Measurements from ENCODE around the gene GCKR.
"Not testable (repeated sequence)": the region's sequence is repeated elsewhere in the genome, so short reads cannot be mapped to it uniquely, and the experiment has no call there.

The GCKR gene

GRCh38 chr2:27507293-27507692, 10.7 kb downstream of the GCKR start:
- no peak overlapping the region for H3K27ac ChIP-seq (ENCODE audit: insufficient read depth, low read depth, low read length, poor library complexity, severe bottlenecking)
- no peaks in the 10 kb centered on the region for H3K9me3 ChIP-seq (ENCODE audit: control insufficient read depth, low read length)
- H3K4me1 ChIP-seq (ENCODE audit: control insufficient read depth, insufficient read depth, low read length), result no peaks in the 10 kb centered on the region
- no peak overlapping the region for H3K4me3 ChIP-seq (ENCODE audit: insufficient read depth, low read depth, low read length)
- 79 to 88% methylated on average over 4 of the region's 4 CpGs for WGBS, 2 experiments
- no peaks in the 10 kb centered on the region for H3K36me3 ChIP-seq (ENCODE audit: control insufficient read depth, insufficient read depth, low read length)
- H3K27me3 ChIP-seq (ENCODE audit: control insufficient read depth, insufficient read depth, low read length, poor library complexity, severe bottlenecking), result no peaks in the 10 kb centered on the region

DNA sequence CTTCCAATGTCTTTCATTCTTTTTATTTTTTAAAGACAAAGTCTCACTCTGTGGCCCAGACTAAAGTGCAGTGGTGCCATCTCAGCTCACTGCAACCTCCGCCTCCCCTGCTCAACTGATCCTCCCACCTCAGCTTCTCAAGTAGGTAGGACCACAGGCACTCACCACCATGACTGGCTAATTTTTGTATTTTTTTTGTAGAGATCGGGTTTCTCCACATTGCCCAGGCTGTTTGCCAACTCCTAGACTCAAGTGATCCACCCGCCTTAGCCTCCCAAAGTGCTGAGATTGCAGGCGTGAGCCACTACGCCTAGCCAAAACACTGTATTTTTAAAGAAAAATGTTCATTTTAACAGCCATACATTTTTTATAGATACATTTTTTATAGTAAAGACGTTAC, 12.7 kb downstream of the GCKR start:
- Histone ChIP-seq H3K27ac (ENCODE audit: insufficient read depth, low read depth, low read length, poor library complexity, severe bottlenecking) (no peak overlapping the region), H3K36me3 (ENCODE audit: control insufficient read depth, insufficient read depth, low read length) (no peaks in the 10 kb centered on the region), H3K27me3 (ENCODE audit: control insufficient read depth, insufficient read depth, low read length, poor library complexity, severe bottlenecking) (no peaks in the 10 kb centered on the region), H3K4me3 (ENCODE audit: insufficient read depth, low read depth, low read length) (no peak overlapping the region), H3K9me3 (ENCODE audit: control insufficient read depth, low read length) (no peaks in the 10 kb centered on the region), H3K4me1 (ENCODE audit: control insufficient read depth, insufficient read depth, low read length) (no peaks in the 10 kb centered on the region)
- 86 to 88% methylated on average over 4 of the region's 6 CpGs for WGBS, 2 experiments

DNA sequence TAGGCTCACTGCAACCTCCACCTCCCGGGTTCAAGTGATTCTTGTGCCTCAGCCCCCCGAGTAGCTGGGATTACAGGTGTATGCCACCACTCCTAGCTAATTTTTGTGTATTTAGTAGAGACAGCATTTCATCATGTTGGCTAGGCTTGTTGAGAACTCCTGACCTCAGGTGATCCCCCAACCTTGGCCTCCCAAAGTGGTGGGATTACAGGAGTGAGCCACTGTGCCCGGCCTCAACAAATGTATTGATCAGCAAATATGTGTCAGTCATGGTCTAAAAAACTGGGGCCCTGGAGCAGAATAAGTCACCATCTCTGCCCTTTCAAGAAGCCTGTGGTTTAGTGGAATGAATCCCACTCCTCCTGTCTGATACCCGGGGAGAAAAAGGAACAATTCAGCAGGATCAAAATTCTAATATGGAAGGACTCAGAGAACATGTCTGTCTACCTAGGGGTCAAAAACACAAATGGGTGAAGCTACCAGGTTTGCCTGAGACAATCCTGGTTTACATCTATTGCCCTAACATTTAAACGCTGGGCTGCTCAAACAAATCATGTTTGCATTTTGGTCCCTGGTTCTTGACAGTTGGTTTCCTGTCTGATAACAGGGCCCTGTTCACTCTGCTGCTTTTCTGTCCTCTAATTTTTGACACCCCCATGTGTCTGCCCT, 21.6 kb downstream of the GCKR start:
- 89 to 93% methylated on average over 5 of the region's 5 CpGs for WGBS, 2 experiments
- Histone ChIP-seq H3K4me1 (ENCODE audit: control insufficient read depth, insufficient read depth, low read length) (no peaks in the 10 kb centered on the region), H3K36me3 (ENCODE audit: control insufficient read depth, insufficient read depth, low read length) (no peaks in the 10 kb centered on the region), H3K27me3 (ENCODE audit: control insufficient read depth, insufficient read depth, low read length, poor library complexity, severe bottlenecking) (no peaks in the 10 kb centered on the region), H3K27ac (ENCODE audit: insufficient read depth, low read depth, low read length, poor library complexity, severe bottlenecking) (no peak overlapping the region), H3K9me3 (ENCODE audit: control insufficient read depth, low read length) (no peaks in the 10 kb centered on the region), H3K4me3 (ENCODE audit: insufficient read depth, low read depth, low read length) (no peak overlapping the region)

GRCh38 chr2:27518782-27519113, 22.1 kb downstream of the GCKR start:
- Histone ChIP-seq H3K4me1 (ENCODE audit: control insufficient read depth, insufficient read depth, low read length) (no peaks in the 10 kb centered on the region), H3K36me3 (ENCODE audit: control insufficient read depth, insufficient read depth, low read length) (no peaks in the 10 kb centered on the region), H3K4me3 (ENCODE audit: insufficient read depth, low read depth, low read length) (no peak overlapping the region), H3K27ac (ENCODE audit: insufficient read depth, low read depth, low read length, poor library complexity, severe bottlenecking) (no peak overlapping the region), H3K9me3 (ENCODE audit: control insufficient read depth, low read length) (no peaks in the 10 kb centered on the region), H3K27me3 (ENCODE audit: control insufficient read depth, insufficient read depth, low read length, poor library complexity, severe bottlenecking) (no peaks in the 10 kb centered on the region)
- WGBS, 2 experiments, result 94% methylated on average over 4 of the region's 4 CpGs

GRCh38 chr2:27520316-27520715, 23.7 kb downstream of the GCKR start:
- Histone ChIP-seq H3K4me1 (ENCODE audit: control insufficient read depth, insufficient read depth, low read length) (no peaks in the 10 kb centered on the region), H3K36me3 (ENCODE audit: control insufficient read depth, insufficient read depth, low read length) (no peaks in the 10 kb centered on the region), H3K27me3 (ENCODE audit: control insufficient read depth, insufficient read depth, low read length, poor library complexity, severe bottlenecking) (no peaks in the 10 kb centered on the region), H3K27ac (ENCODE audit: insufficient read depth, low read depth, low read length, poor library complexity, severe bottlenecking) (no peak overlapping the region), H3K4me3 (ENCODE audit: insufficient read depth, low read depth, low read length) (no peak overlapping the region), H3K9me3 (ENCODE audit: control insufficient read depth, low read length) (no peaks in the 10 kb centered on the region)
- WGBS, 2 experiments, result 95 to 98% methylated on average over 2 of the region's 2 CpGs

DNA sequence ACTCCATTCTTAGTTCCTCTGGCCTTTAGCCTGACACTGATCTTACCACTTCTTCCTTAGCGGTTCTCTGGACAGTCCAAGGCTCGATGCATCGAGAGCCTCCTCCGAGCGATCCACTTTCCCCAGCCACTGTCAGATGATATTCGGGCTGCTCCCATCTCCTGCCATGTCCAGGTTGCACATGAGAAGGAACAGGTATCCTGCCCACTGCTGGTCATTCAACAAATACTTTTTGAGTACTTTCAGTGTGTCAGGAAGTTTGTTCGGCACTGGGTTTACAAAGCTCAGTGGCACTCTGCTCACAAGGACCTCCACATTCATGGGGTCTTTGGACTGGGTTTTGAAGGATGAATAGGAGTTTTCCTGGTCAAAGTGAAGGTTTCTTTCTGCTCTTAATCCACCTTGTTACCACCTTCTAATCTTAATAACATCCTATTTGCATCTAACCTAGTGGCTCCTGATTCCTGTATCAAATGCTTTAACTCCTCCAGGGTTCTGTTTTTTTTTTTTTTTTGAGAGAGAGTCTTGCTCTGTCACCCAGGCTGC, 25.8 kb downstream of the GCKR start:
- Histone ChIP-seq H3K9me3 (ENCODE audit: control insufficient read depth, low read length) (no peaks in the 10 kb centered on the region), H3K4me1 (ENCODE audit: control insufficient read depth, insufficient read depth, low read length) (no peaks in the 10 kb centered on the region), H3K4me3 (ENCODE audit: insufficient read depth, low read depth, low read length) (no peak overlapping the region), H3K27ac (ENCODE audit: insufficient read depth, low read depth, low read length, poor library complexity, severe bottlenecking) (no peak overlapping the region), H3K36me3 (ENCODE audit: control insufficient read depth, insufficient read depth, low read length) (no peaks in the 10 kb centered on the region), H3K27me3 (ENCODE audit: control insufficient read depth, insufficient read depth, low read length, poor library complexity, severe bottlenecking) (no peaks in the 10 kb centered on the region)
- WGBS, 2 experiments, result 95% methylated on average over 7 of the region's 7 CpGs

- Histone ChIP-seq H3K36me3 (ENCODE audit: control insufficient read depth, insufficient read depth, low read length) (no peaks in the 10 kb centered on the region), H3K4me1 (ENCODE audit: control insufficient read depth, insufficient read depth, low read length) (no peaks in the 10 kb centered on the region), H3K9me3 (ENCODE audit: control insufficient read depth, low read length) (no peaks in the 10 kb centered on the region), H3K4me3 (ENCODE audit: insufficient read depth, low read depth, low read length) (no peak overlapping the region), H3K27ac (ENCODE audit: insufficient read depth, low read depth, low read length, poor library complexity, severe bottlenecking) (no peak overlapping the region), H3K27me3 (ENCODE audit: control insufficient read depth, insufficient read depth, low read length, poor library complexity, severe bottlenecking) (no peaks in the 10 kb centered on the region)
- WGBS, 2 experiments, result 65 to 78% methylated on average over 2 to 3 of the region's 3 CpGs
Observed at GRCh38 chr2:27527182-27527581, 30.5 kb downstream of the GCKR start.

DNA sequence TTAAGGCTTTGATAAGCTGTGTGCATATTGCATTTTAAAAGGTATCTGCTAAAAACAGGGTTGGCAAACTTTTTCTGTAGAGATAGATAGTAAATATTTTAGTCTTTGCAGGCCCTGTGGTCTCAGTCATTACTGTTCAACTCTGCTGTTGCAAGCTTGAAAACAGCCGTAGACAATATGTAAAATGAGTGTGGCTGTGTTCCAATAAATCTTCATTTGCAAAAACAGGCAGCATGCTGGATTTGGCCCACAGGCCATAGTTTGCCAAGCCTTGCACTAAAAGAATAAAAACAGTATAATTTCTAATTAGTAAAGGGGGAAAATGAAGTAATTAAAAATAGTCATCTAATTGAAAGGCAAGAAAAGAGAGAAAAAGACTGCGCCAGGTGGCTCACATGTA, 35.3 kb downstream of the GCKR start:
- H3K27me3 ChIP-seq (ENCODE audit: control insufficient read depth, insufficient read depth, low read length, poor library complexity, severe bottlenecking), result no peaks in the 10 kb centered on the region
- no peaks in the 10 kb centered on the region for H3K9me3 ChIP-seq (ENCODE audit: control insufficient read depth, low read length)
- H3K27ac ChIP-seq (ENCODE audit: insufficient read depth, low read depth, low read length, poor library complexity, severe bottlenecking), result no peak overlapping the region
- no peaks in the 10 kb centered on the region for H3K4me1 ChIP-seq (ENCODE audit: control insufficient read depth, insufficient read depth, low read length)
- WGBS, 2 experiments, result 90 to 95% methylated on average over 2 of the region's 2 CpGs
- H3K4me3 ChIP-seq (ENCODE audit: insufficient read depth, low read depth, low read length), result no peak overlapping the region
- no peaks in the 10 kb centered on the region for H3K36me3 ChIP-seq (ENCODE audit: control insufficient read depth, insufficient read depth, low read length)

DNA sequence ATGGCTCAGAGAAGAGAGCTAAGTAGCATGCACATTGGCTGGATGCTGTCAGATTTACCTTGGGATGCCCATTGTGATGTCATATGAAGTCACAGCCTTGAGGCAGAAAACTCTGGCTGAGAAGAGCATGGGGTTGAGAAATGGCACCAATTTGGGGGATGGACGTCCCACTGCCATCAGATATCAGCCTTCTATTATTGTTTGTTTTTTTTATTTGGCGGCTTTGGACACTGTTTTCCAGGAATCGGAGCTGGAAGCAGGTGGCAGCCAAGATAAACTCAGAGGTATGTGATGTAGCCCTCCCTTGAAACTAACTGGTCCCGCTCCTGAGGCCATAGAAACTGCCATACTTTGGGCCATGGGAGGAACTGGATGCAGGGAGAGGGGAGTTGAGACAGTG, 40.6 kb downstream of the GCKR start:
- Histone ChIP-seq H3K9me3 (ENCODE audit: control insufficient read depth, low read length) (no peaks in the 10 kb centered on the region), H3K36me3 (ENCODE audit: control insufficient read depth, insufficient read depth, low read length) (no peaks in the 10 kb centered on the region), H3K4me3 (ENCODE audit: insufficient read depth, low read depth, low read length) (no peak overlapping the region), H3K4me1 (ENCODE audit: control insufficient read depth, insufficient read depth, low read length) (no peaks in the 10 kb centered on the region), H3K27me3 (ENCODE audit: control insufficient read depth, insufficient read depth, low read length, poor library complexity, severe bottlenecking) (no peaks in the 10 kb centered on the region), H3K27ac (ENCODE audit: insufficient read depth, low read depth, low read length, poor library complexity, severe bottlenecking) (no peak overlapping the region)
- 85% methylated on average over 4 of the region's 4 CpGs for WGBS, 2 experiments

DNA sequence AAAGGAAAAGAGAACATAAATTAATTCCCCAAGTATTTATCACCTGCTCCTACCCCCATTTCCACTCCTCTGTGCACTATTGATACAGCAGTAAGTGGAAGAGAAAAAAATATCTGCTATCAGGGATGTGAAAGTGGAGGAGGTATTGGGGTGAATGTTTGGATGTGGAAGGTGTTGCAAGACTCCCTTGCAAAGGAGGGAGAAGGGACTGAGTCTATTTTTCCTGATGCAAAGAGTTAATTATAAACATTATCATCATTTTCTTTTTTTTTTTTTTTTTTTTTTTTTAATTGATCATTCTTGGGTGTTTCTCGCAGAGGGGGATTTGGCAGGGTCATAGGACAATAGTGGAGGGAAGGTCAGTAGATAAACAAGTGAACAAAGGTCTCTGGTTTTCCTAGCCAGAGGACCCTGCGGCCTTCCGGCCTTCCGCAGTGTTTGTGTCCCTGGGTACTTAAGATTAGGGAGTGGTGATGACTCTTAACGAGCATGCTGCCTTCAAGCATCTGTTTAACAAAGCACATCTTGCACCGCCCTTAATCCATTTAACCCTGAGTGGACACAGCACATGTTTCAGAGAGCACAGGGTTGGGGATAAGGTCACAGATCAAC, 42.3 kb downstream of the GCKR start:
- 70% methylated on average over 2 of the region's 6 CpGs; no CpG with 5 or more reads in 1 of the 2 experiments for WGBS, 2 experiments
- not testable (repeated sequence) for H3K36me3 ChIP-seq (ENCODE audit: control insufficient read depth, insufficient read depth, low read length); H3K27ac ChIP-seq (ENCODE audit: insufficient read depth, low read depth, low read length, poor library complexity, severe bottlenecking); H3K27me3 ChIP-seq (ENCODE audit: control insufficient read depth, insufficient read depth, low read length, poor library complexity, severe bottlenecking); H3K4me1 ChIP-seq (ENCODE audit: control insufficient read depth, insufficient read depth, low read length); H3K4me3 ChIP-seq (ENCODE audit: insufficient read depth, low read depth, low read length); H3K9me3 ChIP-seq (ENCODE audit: control insufficient read depth, low read length)

All from ectodermal cell (in vitro differentiated cells).